ENCODE data around the gene AIRE.
"Not testable (repeated sequence)": the region's sequence is repeated elsewhere in the genome, so short reads cannot be mapped to it uniquely, and the experiment has no call there.

Gene AIRE

DNA sequence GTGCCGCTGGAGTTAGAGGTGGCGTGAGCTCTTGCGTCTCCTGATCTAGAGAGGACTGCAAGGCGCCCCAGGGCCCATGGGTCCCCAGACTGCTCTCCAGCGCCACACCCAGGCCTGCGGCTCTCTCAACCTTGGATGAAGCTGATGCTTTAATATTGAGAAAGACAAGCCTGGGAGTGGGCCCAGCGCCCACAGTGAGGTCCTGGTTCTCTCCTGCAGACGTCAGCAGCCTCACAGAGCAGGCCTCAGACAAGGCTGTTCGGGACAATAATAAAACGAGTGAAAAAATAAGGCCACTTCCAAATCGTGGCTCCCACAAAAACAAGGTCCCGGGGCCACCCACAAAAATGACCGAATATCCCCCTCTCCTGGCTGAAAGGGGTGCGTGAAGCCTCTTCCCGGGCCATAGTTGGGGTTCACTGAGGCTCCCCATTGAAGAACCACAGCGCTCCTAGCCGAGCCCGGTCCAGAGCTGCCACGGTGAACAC is 18.0 kb upstream of the AIRE start:
- peak; percentile 11 for DNase-seq

DNA sequence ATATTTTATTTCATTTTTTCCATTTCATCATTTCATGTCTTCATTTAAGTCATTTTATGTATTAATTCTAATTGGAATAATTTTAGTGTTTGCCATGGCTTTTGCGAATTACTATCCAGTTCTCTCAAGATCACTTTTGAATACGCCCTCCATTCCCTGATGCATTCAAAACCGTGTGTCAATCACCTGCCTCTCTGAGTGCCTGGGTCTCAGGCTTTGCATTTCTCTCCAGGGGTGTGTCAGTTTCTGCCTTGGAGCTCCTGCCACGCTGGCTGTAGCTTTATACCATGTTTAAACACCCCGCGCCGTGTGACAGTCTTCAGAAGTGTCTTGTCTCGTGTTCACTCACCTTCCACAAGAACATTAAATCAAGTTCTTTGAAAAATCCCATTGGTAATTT is 16.6 kb upstream of the AIRE start:
- DNase-seq = no peak

DNA sequence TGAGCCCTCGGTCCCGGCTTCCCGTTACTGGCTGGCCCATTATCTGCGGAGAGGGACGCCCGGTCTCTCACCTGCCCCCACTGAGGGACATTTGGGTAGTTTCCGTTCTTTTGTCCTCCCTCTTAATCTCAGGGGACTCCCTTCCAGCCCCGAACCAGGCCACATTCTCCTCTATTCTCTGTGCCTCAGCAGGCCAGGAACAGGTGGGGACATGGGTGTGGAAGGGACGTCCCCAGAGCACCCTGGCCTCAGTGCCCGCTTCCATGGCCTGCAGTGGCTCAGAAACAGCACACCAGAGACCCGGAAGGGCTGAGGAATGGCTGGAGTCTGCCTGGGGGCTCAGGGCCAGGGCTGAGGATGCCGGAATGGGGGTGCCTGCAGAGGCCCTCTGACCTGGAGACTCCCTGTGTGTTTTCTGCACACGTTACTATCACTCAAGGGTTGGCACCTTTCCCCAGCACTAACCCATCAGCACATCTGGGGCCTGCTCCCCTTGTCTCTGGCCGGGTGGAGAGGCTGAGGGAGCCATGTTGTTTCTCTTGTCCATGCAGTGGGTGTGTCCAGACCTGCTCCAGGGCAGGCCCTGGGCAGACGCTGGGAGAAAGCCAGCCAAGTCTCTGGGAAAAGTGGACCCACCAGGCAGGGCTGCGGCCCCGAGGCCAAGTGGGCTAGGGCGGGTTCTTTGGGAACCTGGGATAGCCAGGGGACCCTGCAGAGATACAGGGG is 14.0 kb upstream of the AIRE start:
- DNase-seq = no peak

DNA sequence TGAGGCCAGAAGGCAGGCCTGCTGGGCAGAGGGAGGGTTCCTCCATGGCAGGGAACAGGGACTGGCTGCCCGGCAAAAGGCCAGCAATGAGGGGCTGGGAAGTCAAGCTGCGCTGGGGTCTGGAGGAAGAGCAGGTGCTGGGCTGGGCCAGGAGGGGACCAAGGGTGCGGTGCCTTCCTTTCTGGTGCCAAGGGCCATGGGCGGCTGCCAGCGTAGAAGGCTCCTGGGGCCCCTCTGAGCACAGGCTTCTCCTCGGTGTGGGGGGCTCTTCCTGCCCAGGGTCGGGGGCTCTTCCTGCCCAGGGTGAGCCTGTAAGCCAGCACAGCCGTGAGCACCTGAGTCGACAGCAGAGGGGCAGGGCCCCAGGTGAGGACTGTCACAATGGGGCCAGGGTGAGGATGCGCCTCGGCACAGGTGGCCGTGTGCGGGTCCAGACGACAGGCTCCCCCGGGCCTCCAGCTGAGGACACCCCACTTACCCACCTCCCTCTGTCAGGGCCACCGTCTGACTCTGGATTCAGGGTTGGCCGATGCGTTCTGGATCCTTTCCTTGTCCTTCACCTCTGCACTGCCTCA is 13.3 kb upstream of the AIRE start:
- DNase-seq = no peak

DNA sequence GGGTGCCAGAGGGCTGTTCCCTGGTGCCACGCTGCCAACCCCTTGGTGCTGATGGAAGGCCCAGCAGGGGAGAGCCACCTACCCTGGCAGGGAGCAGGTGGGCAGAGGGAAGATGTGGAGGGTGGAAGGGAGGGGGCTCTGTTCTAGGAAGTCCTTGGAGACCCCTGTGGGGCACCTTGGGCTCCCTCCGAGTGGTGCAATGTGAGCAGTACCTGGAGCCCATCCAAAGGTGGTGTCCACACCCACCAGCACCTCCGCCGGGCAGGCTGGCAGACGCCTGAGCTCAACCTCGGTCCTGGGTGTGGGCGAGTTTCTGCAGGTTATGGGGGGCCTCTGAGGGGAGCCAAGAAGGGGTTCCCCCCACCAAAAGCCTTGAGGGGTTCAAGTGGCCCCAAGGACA is 12.6 kb upstream of the AIRE start:
- DNase-seq = no peak

DNA sequence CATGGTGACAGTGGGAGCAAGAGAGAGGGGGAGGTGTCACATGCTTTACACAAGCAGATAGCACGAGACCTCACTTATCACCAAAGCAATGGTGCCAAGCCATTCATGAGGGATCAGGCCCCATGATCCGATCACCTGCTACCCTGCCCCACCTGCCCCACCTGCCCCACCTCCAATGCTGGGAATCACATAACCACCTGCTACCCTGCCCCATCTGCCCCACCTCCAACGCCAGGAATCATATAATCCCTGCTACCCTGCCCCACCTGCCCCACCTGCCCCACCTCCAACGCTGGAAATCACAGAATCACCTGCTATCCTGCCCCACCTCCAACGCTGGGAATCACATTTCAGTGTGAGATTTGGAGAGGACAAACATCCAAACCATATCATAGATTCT is 10.6 kb upstream of the AIRE start:
- DNase-seq = no peak

DNA sequence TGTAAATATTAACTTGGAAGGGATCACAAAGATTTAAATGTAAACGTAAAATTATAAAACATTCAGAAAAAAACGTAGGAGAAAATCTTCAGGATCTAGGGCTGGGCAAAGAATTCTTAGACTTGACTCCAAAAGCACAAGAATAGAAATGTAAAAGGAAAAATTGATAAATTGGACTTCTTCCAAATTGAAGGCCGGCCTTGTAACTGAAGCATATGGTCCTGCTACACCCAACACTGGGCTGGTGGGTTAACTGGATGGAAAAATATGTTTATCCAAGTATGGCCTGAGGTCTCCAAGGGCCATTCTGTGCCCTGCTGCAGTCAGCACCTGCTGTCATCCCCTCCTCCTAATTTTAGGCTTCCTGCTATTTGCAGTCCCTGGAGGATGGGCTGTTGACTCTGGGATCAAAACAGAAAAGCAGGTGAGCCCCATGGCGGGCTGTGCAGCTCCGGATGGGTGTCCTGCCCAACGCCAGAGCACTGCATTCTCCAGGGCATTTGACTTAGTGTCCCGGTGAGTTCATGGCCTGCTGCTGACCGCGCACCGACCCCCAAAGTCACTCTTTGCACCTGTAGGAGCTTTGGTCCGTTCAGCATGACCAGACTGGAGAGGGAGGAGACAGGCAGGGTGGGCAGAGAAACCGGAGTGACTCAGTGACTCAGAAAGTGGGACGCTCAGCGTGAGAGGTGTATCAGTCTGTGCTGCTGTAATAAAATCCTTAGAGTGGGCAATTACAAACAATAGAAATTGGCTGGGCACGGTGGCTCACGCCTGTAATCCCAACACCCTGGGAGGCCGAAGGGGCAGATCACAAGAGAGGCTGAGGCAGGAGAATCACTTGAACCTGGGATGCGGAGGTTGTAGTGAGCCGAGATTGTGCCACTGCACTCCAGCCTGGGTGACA is 6.1 kb upstream of the AIRE start:
- DNase-seq = no peak

DNA sequence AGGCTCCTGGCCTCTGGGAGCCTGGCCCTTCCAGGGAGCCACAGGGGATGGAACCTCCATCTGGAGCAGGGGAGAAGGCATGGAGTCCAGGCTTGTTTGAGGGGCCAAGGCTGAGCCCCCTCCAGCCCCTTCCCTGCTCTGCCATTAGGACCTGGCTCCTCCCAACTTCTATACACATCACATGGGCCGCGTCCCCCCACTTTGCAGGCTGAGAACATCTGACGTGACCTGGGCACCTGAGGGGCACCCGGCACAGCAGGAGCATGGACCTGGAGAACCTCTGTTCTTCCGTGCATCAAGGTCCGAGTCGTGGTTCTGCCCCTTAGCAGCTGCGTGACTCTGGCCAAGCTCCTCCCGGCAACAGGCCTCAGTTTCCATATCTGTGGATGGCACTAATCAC is 3.9 kb upstream of the AIRE start:
- DNase-seq = no peak

DNA sequence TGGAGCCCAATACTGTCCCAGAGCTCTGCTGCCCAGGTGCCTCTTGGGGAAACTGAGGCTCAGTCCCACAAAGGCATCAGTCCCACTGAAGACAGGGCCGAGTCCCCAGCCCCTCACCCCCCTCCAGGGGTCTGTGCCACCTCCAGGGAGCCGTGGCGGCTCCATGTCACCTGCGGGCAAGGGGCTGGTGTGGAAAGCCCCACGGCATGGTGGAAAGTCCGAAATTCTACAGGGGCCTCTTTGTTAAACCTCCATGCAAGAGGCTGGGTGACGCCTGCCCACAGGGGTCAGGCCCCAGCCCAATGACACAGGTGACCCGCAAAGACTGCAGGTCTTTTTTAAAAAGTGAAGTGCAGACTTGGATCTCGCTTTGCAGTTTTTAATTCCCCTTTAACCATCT is 3.3 kb upstream of the AIRE start:
- no peak for DNase-seq

DNA sequence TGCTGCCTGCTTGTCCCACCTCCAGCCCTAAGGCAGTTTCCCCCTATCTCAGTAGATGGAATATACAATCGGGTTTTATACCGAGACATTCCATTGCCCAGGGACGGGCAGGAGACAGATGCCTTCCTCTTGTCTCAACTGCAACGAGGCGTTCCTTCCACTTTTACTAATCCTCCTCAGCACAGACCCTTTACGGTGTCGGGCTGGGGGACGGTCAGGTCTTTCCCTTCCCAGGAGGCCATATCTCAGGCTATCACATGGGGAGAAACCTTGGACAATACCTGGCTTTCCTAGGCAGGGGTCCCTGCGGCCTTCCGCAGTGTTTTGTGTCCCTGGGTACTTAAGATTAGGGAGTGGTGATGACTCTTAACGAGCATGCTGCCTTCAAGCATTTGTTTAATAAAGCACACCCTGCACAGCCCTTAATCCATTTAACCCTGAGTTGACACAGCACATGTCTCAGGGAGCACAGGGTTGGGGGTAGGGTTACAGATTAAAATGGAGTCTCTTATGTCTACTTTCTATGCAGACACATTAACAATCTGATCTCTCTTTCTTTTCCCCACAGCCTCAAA is 2.4 kb upstream of the AIRE start:
- not testable (repeated sequence) for DNase-seq

DNA sequence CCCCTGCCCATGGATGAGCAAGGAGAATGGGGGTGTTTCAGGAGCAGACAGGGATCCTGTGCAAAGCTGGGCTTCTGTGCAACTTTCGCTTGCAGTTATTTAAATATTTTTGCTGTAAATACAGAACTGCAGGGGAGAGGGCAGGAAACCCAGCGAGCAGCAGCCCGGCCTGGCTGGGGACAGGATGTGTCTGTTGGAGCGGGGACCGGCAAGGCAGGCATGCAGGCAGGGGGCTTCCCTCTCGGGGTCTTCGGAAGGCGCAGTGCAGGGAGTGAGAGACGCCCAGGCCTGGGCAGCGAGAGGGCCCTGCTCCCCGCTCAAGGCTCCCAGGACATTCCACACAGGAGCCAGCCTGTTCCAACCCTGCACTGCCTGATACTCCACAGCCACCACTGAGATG is 1.7 kb upstream of the AIRE start:
- DNase-seq = no peak

DNA sequence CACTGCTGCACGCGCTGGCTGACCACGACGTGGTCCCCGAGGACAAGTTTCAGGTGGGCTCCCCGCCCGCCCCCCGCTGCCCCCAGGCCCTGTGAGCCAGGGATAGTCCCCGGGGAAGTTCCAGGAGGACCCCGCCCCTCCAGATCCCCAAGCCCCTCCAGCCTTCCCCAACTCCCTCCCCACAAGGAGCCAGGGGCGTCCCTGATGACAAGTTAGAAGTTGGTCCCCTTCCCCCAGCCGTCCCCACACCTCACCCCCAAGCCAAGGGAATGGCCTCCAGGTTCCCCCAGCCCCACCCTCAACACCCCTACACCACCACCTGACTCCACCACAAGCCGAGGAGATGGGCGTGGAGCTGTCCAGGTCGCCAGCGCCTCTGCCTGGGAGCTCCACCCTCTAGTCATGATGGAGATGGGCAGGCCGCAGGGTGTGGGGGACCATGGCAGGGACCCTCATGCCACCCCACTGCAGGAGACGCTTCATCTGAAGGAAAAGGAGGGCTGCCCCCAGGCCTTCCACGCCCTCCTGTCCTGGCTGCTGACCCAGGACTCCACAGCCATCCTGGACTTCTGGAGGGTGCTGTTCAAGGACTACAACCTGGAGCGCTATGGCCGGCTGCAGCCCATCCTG is 525 bp downstream of the AIRE start:
- DNase-seq = no peak

DNA sequence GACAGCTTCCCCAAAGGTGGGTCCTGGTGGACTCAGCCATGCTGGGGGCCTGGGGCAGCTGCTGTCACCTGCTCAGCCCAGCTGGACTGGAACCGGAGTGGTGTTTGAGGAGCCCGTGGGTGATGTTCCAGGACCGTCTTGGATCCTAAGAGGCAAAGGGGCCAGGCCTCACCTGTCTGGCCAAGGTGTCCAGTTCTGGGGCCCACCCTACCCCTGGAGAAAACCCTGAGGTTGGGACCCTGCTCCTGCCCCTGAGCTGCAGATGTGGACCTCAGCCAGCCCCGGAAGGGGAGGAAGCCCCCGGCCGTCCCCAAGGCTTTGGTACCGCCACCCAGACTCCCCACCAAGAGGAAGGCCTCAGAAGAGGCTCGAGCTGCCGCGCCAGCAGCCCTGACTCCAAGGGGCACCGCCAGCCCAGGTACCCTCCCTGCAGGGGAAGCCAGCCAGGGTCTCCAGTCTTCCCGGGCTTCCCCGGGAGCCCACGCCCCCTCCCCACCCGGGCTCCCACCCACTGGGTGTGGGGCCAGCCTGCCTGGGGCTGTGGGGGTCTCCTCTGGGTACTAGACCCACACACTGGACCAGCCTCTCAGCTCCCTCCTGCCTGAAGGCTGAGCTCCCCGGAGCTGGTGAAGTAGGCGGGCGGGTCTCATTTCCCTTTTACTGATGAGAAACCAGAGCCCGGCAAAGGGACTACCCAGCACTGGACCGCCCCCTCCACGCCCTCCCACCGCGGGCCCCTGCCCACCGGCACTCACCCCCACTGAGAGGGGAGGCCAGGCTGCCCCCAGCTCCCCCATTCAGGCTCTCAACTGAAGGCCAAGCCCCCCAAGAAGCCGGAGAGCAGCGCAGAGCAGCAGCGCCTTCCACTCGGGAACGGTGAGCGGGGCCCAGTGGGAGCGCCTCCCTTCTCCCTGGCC is 1.3 kb downstream of the AIRE start:
- DNase-seq = no peak

DNA sequence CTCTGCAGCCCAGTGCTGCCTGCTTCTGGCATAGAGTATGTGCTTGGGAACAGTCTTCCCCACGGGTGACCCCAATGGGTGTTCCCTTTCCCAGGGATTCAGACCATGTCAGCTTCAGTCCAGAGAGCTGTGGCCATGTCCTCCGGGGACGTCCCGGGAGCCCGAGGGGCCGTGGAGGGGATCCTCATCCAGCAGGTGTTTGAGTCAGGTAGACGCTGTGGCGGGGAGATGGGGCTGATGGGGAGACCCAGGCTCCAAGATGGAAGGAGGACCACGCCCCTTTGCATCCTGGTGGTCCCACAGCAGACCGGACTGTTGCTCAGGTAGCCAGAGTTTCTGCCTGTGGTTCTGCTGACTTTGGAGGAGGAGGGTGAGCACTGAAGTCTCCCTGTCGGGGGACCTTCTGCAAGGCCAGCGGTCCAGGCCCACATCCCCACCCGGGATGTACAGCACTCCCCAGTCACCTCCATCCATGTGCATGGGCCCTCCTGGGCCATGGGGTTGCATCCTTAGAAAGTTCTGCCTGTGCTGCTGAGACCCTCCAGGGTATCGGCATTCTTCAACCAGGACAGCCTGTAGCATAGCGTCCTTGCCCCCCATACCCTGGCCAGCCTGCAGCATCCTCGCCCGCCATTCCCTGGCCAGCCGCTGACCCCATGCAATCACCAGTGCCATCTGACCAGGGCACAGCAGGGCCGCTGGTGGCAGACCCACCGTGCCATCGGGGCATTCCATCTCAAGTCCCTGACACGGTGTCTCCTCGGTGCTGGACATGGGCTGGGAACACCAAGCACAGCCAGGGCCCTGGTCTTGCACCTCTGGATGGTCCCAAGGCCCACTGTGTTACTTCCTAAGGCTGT is 2.8 kb downstream of the AIRE start:
- DNase-seq = no peak

DNA sequence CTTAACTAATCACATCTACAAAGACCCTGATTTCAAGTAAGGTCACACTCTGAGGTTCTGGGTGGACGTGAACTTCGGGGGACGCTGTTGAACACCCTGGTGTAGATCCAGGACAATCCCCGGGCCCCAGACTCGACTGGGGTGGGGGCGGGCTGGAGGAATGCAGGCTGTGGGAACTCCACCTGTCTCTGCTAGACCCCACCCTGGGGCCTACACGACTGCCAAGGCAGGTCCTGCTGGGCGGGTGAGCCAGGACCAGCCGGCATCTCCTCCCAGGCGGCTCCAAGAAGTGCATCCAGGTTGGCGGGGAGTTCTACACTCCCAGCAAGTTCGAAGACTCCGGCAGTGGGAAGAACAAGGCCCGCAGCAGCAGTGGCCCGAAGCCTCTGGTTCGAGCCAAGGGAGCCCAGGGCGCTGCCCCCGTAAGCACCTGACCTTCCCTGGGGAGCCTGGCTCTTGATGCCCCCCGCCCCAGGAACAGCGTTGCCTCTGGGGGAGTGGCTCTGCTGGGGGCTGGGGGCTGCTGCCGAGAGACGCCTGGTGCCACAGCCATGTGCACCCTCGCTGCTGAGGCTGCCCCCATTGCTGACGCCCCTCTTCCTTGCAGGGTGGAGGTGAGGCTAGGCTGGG is 3.8 kb downstream of the AIRE start:
- DNase-seq = no peak

DNA sequence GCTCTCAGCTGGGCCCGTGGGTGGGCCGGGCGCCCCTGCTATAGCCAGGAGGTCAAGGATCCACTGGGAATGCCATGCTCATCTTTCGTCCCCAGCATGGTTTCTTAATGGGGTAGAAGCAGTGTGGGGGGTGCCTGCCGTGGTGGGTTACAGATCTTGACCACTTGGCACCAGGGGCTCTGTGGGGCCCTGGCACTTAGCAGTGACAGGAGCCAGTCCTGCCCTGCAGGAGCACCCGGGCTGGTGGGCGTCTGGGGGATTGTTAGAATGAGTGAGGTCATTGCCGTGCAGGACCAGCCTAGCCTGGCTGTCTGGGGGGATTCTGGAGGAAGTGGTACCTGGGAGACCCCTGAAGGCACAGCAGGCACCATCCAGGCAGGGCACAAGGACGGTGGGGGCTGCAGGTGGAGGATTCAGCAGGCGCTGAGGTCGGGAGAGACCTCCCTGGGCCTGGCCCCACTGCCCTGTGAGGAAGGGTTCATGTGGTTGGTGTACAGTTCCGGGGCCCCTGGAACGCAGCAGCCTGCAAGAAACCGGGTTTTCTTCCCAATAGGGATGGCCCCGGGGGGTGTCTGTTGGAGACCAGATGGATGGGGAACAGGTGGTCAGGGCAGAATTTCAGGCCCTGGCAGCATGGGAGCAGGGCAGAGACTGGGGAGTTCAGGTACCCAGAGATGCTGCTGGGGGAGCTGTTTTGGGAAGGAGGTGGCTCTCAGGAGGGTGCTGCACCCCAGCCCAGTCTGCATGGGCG is 4.8 kb downstream of the AIRE start:
- DNase-seq = no peak

DNA sequence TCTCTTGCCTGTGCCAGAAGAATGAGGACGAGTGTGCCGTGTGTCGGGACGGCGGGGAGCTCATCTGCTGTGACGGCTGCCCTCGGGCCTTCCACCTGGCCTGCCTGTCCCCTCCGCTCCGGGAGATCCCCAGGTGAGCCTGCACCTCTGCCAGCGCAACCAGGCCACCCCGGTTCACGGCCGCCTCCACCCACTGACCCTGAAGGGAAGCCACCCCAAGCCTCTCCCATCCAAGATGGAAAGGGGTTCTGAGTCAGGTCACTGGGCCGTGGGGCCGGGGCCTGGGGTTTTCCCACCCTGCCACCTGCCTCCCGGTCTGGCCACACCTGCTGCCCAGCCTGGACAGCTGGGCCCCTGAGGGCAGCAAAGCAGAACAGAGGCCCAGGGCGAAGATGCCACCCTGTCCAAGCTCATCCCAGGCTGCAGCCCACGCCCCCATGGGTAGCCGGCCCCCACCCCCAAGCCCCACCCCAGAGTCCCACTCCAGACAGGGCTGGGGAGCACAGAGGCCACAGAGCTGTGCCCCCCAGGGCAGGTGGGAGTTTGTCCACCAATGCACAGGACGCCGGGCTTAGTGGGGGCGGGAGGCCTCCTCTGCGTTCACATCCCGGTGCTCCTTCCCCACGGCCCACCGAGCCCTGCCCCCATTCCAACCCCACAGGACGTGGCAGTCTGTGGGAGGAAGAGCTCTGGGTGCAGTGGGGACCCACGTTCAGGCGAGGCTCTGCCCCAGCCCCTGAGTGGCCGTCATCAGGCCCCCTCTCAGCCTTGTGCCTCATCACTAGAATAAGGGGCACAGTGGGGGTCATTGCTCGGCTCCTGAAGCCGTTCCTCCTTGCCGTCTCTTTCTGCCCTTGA is 5.6 kb downstream of the AIRE start:
- DNase-seq = no peak
